ENCODE data around the gene MBL2.

The MBL2 gene

GRCh38 chr10:52805414-52806285, 33.1 kb upstream of the MBL2 start:
- TF ChIP-seq CTCF (IDR thresholded peaks at IDR 0.05): no peak

- no peak for TF ChIP-seq CTCF (IDR thresholded peaks at IDR 0.05)
Measured at GRCh38 chr10:52801947-52802346, 29.4 kb upstream of the MBL2 start.

GRCh38 chr10:52786098-52786497, 13.5 kb upstream of the MBL2 start:
- TF ChIP-seq CTCF (IDR thresholded peaks at IDR 0.05): no peak

GRCh38 chr10:52785418-52785817, 12.8 kb upstream of the MBL2 start:
- no peak for TF ChIP-seq CTCF (IDR thresholded peaks at IDR 0.05)

- TF ChIP-seq CTCF (IDR thresholded peaks at IDR 0.05): no peak
Measured at GRCh38 chr10:52783726-52784125, 11.1 kb upstream of the MBL2 start.

GRCh38 chr10:52782554-52782953, 10.0 kb upstream of the MBL2 start:
- TF ChIP-seq CTCF (IDR thresholded peaks at IDR 0.05): no peak

GRCh38 chr10:52780391-52781155, 8.0 kb upstream of the MBL2 start:
- TF ChIP-seq CTCF (IDR thresholded peaks at IDR 0.05): peak; percentile 11; the same call in 1 of the 2 replicates

Data from LNCAP (cell line).